H1 (cell line): ENCODE results near the gene KCNC2. TPM values are rescaled to one million over a fixed set of nuclear protein-coding genes. Genes with fewer than 3 reads are reported as not detected.

Experiments
- BRCA1 ChIP-seq: IDR thresholded peaks from 2 replicates; pipeline ENCODE4 v1.6.1; 2012; ENCODE audit warnings: low read depth, low read length, improper control_type of control experiment
- MAX ChIP-seq: IDR thresholded peaks from 2 replicates; pipeline ENCODE4 v1.6.1; 2012; ENCODE audit warnings: inconsistent platforms
- NRF1 ChIP-seq: IDR thresholded peaks from 2 replicates; pipeline ENCODE4 v1.6.1; 2011; ENCODE audit warnings: mild to moderate bottlenecking, low read depth, low read length, improper control_type of control experiment
- SP4 ChIP-seq: IDR thresholded peaks from 2 replicates; pipeline ENCODE4 v1.6.1; 2012; ENCODE audit warnings: low read length, inconsistent platforms
- polyA plus RNA-seq, 7 experiments: library from polyadenylated mRNA; depleted of rRNA in 3 of 7; stranded (reverse) in 5 of 7; unstranded in 2 of 7; fragments of >200 nt in 5 of 7; fragments of 200-250 nt in 2 of 7; gene quantifications; 1 replicate in 5 of 7; 2 replicates in 1 of 7; 4 replicates in 1 of 7; pipeline versions ENCODE4 v1.2.1 to v1.2.3, GENCODE V29; 2011 to 2013; ENCODE audit warnings: missing spikeins in 2 of 7, mixed read lengths in 2 of 7
- total RNA-seq: library from RNA; stranded (reverse); fragmentation: NEBNext Ultra II Directional; extraction: Animal tissue kit (Norgen Biotek cat#: 25700); gene quantifications from 2 replicates; pipeline ENCODE4 v1.2.1, GENCODE V29; 2021

Gene KCNC2
- total and polyA plus RNA-seq, 2 of the 8 experiments (the other 6 are each of a cell fraction or from before 2014, with no cell fraction given) = 0.03 TPM; not detected in 1

DNA sequence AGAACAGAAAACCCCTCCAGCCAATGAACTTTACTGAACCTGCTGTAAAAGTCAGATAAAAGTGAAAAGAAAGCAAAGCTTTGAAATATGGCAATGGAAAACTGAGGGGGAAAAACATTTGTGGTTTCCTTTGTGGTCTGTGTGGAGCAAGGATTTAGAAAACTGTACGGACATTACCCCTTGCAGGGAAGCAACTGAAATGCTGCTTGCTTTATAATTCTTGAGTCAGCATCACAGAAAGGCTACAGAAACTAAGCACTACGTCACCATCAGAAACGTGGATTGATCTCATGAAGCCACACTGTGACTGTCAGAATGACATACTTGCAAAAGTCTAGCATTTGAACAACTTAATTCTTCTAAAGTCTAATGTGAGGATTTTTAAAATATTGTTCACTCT, 2.4 kb upstream of the KCNC2 start (continued):
- TF ChIP-seq NRF1 = no peak
- no peak for TF ChIP-seq SP4
- TF ChIP-seq MAX = no peak
- TF ChIP-seq BRCA1 = no peak
